ENCODE results near the gene EPHA5.

- no peak for TF ChIP-seq POLR2AphosphoS5 (IDR thresholded peaks at IDR 0.05; ENCODE audit: low read depth, low read length)
- no peak for TF ChIP-seq TAF1 (IDR thresholded peaks at IDR 0.05; ENCODE audit: borderline replicate concordance, low read depth, low read length)
Observed at GRCh38 chr4:65391814-65392213, 278.5 kb downstream of the EPHA5 start.

Data from GM12892 (cell line).